Neural progenitor cell (in vitro differentiated cells): Measurements from ENCODE around the gene NDST1. TPM values are rescaled to one million over a fixed set of nuclear protein-coding genes. Genes with fewer than 3 reads are reported as not detected.

Experiments used
- DNase-seq: peaks from one replicate; pipeline ENCODE4 v3.0.0-alpha.2; 2016; ENCODE audit warnings: low spot score
- H2AFZ ChIP-seq: fragments of 200-600 bp; sonication (generic); replicated peaks from 2 replicates; pipeline ENCODE4 v1.6.1; 2016; ENCODE audit warnings: antibody characterized with exemption
- H3F3A ChIP-seq: fragments of 200-600 bp; sonication (generic); 2 replicates; pipeline ENCODE4 v1.6.1; 2016; ENCODE audit warnings: antibody characterized with exemption, low read depth
- H3K27ac ChIP-seq: fragments of 200-600 bp; sonication (generic); 2 replicates; pipeline ENCODE4 v1.5.1; 2016; ENCODE audit warnings: mild to moderate bottlenecking
- H3K27me3 ChIP-seq: fragments of 200-600 bp; sonication (generic); 2 replicates; pipeline ENCODE4 v1.6.1; 2016; ENCODE audit warnings: mild to moderate bottlenecking, moderate library complexity
- H3K36me3 ChIP-seq: fragments of 200-600 bp; sonication (generic); 2 replicates; pipeline ENCODE4 v1.5.1; 2016
- H3K4me1 ChIP-seq: fragments of 200-600 bp; sonication (generic); 2 replicates; pipeline ENCODE4 v1.6.1; 2016; ENCODE audit warnings: mixed run types
- H3K4me2 ChIP-seq: fragments of 200-600 bp; sonication (generic); 2 replicates; pipeline ENCODE4 v1.6.1; 2016
- H3K4me3 ChIP-seq: fragments of 200-600 bp; sonication (generic); 2 replicates; pipeline ENCODE4 v1.5.1; 2016
- H3K79me2 ChIP-seq: fragments of 200-600 bp; sonication (generic); 2 replicates; pipeline ENCODE4 v1.6.1; 2016; ENCODE audit warnings: low read depth
- H3K9ac ChIP-seq: fragments of 200-600 bp; sonication (generic); 2 replicates; pipeline ENCODE4 v1.6.1; 2016
- H3K9me3 ChIP-seq: fragments of 200-600 bp; sonication (generic); 2 replicates; pipeline ENCODE4 v1.5.1; 2016; ENCODE audit warnings: low read depth
- H4K20me1 ChIP-seq: fragments of 200-600 bp; sonication (generic); 2 replicates; pipeline ENCODE4 v1.6.1; 2016; ENCODE audit warnings: low read depth
- H3K27ac Mint-ChIP-seq: 3 replicates; pipeline ENCODE4 v1.8.0; 2021; ENCODE audit warnings: mixed read lengths
- H3K27me3 Mint-ChIP-seq: 2 replicates; pipeline ENCODE4 v1.8.0; 2022; ENCODE audit warnings: low read depth, mild to moderate bottlenecking, inconsistent platforms, moderate library complexity, mixed read lengths; ENCODE audit not compliant: insufficient read depth
- H3K36me3 Mint-ChIP-seq: 3 replicates; pipeline ENCODE4 v1.8.0; 2021; ENCODE audit warnings: mixed read lengths
- H3K4me1 Mint-ChIP-seq: 3 replicates; pipeline ENCODE4 v1.8.0; 2021; ENCODE audit warnings: mixed read lengths
- H3K4me3 Mint-ChIP-seq: 3 replicates; pipeline ENCODE4 v1.8.0; 2021; ENCODE audit warnings: mild to moderate bottlenecking, moderate library complexity, mixed read lengths
- H3K9me3 Mint-ChIP-seq: 3 replicates; pipeline ENCODE4 v1.8.0; 2020; ENCODE audit warnings: mixed read lengths
- CTCF ChIP-seq: fragments of 200-600 bp; sonication (generic); IDR thresholded peaks from 2 replicates; pipeline ENCODE4 v1.5.1; 2017; ENCODE audit warnings: antibody characterized with exemption, mild to moderate bottlenecking
- EZH2 ChIP-seq: fragments of 200-600 bp; sonication (generic); IDR thresholded peaks from 2 replicates; pipeline ENCODE4 v1.6.1; 2017; ENCODE audit warnings: antibody characterized with exemption, mild to moderate bottlenecking, moderate library complexity
- EZH2phosphoT487 ChIP-seq: fragments of 200-600 bp; sonication (generic); IDR thresholded peaks from 2 replicates; pipeline ENCODE4 v1.6.1; 2017; ENCODE audit warnings: antibody characterized with exemption
- total RNA-seq: library from RNA; depleted of rRNA; stranded (reverse); fragments of >200 nt; gene quantifications from 2 replicates; pipeline ENCODE4 v1.2.3, GENCODE V29; 2015; ENCODE audit warnings: low replicate concordance

The NDST1 gene
- total RNA-seq, 1 donor from 2014 or later = 22.9 TPM

- Histone ChIP-seq H3K9me3 (no peaks in the 10 kb centered on the region), H3K4me3 (no peak overlapping the region), H3K4me1 (peaks cover 34% of the 10 kb centered on the region), H3K79me2 (peaks cover 97% of the 10 kb centered on the region), H3K9ac (no peak overlapping the region), H3K36me3 (no peaks in the 10 kb centered on the region), H3K27ac (no peak overlapping the region), H3F3A (peaks cover 34% of the 10 kb centered on the region), H4K20me1 (peaks cover 79% of the 10 kb centered on the region), H2AFZ (no peak overlapping the region), H3K4me2 (no peak overlapping the region), H3K27me3 (no peaks in the 10 kb centered on the region)
- H3K27ac Mint-ChIP-seq = no peak overlapping the region
- peaks cover 72% of the 10 kb centered on the region for H3K4me1 Mint-ChIP-seq
- no peak overlapping the region for H3K4me3 Mint-ChIP-seq
- H3K36me3 Mint-ChIP-seq = no peaks in the 10 kb centered on the region
- no peaks in the 10 kb centered on the region for H3K9me3 Mint-ChIP-seq
- TF ChIP-seq CTCF = no peak
- no peak for TF ChIP-seq EZH2
- no peak for TF ChIP-seq EZH2phosphoT487
- peaks cover 5% of the 10 kb centered on the region for H3K27me3 Mint-ChIP-seq
- no peak for DNase-seq
Measured at GRCh38 chr5:150512368-150512747, 4.4 kb downstream of the NDST1 start.

- Histone ChIP-seq H3K4me1 (peaks cover 28% of the 10 kb centered on the region), H2AFZ (no peak overlapping the region), H3F3A (peaks cover 30% of the 10 kb centered on the region), H3K27me3 (no peaks in the 10 kb centered on the region), H3K9ac (no peak overlapping the region), H3K36me3 (no peaks in the 10 kb centered on the region), H3K27ac (no peak overlapping the region), H3K9me3 (no peaks in the 10 kb centered on the region), H3K4me2 (no peak overlapping the region), H4K20me1 (peaks cover 73% of the 10 kb centered on the region), H3K79me2 (peaks cover 97% of the 10 kb centered on the region), H3K4me3 (no peak overlapping the region)
- Mint-ChIP-seq H3K27me3 (peaks cover 2% of the 10 kb centered on the region), H3K4me3 (no peak overlapping the region), H3K4me1 (peaks cover 66% of the 10 kb centered on the region), H3K9me3 (no peaks in the 10 kb centered on the region), H3K36me3 (no peaks in the 10 kb centered on the region), H3K27ac (no peak overlapping the region)
- TF ChIP-seq EZH2 = no peak
- TF ChIP-seq EZH2phosphoT487 = no peak
- TF ChIP-seq CTCF = peak; percentile 36
- no peak for DNase-seq
Measured at GRCh38 chr5:150513375-150514309, 5.7 kb downstream of the NDST1 start.

- no peak overlapping the region for H3K4me2 ChIP-seq
- H3K9me3 ChIP-seq = no peaks in the 10 kb centered on the region
- H3K9ac ChIP-seq = no peak overlapping the region
- H3K4me3 ChIP-seq = no peak overlapping the region
- H3K4me1 ChIP-seq = peaks cover 28% of the 10 kb centered on the region
- H3K36me3 Mint-ChIP-seq = no peaks in the 10 kb centered on the region
- no peaks in the 10 kb centered on the region for H3K9me3 Mint-ChIP-seq
- H3K27ac Mint-ChIP-seq = peak overlapping the region; percentile 62
- H3K36me3 ChIP-seq = no peaks in the 10 kb centered on the region
- no peaks in the 10 kb centered on the region for H3K27me3 ChIP-seq
- no peak overlapping the region for H3K27ac ChIP-seq
- peaks cover 97% of the 10 kb centered on the region for H3K79me2 ChIP-seq
- TF ChIP-seq EZH2 (no peak), EZH2phosphoT487 (no peak), CTCF (no peak)
- peaks cover 25% of the 10 kb centered on the region for H3F3A ChIP-seq
- H2AFZ ChIP-seq = no peak overlapping the region
- H3K4me3 Mint-ChIP-seq = no peak overlapping the region
- peaks cover 73% of the 10 kb centered on the region for H4K20me1 ChIP-seq
- DNase-seq = no peak
- peaks cover 64% of the 10 kb centered on the region for H3K4me1 Mint-ChIP-seq
- peaks cover 2% of the 10 kb centered on the region for H3K27me3 Mint-ChIP-seq
Measured at GRCh38 chr5:150514708-150515211, 6.8 kb downstream of the NDST1 start.
